Ovary (tissue), 9 donors: ENCODE results near the gene PTPRG. TPM values are rescaled to one million over a fixed set of nuclear protein-coding genes. Genes with fewer than 3 reads are reported as not detected.

ENCODE experiments used
- DNase-seq, 5 donors: peaks; one replicate each; pipeline ENCODE4 v3.0.0-alpha.2; 2019 to 2020
- H3K27ac ChIP-seq, 2 donors: fragments of 200-600 bp; one replicate each; pipeline versions ENCODE4 v1.5.1 to v1.8.0; 2019 to 2022
- H3K27me3 ChIP-seq: fragments of 200-600 bp; one replicate; pipeline ENCODE4 v1.8.0; 2022
- H3K36me3 ChIP-seq: fragments of 200-600 bp; sonication (generic); one replicate; pipeline ENCODE4 v1.5.1; 2019
- H3K4me1 ChIP-seq: one replicate; pipeline ENCODE4 v1.8.1; 2013; ENCODE audit warnings: mild to moderate bottlenecking, moderate library complexity; ENCODE audit not compliant: insufficient read depth
- H3K4me3 ChIP-seq: fragments of 200-600 bp; sonication (generic); one replicate; pipeline ENCODE4 v1.5.1; 2017
- H3K9me3 ChIP-seq, 2 donors: fragments of 200-600 bp in 1 of 2; sonication (generic) in 1 of 2; one replicate each; pipeline versions ENCODE4 v1.5.1 to v1.8.1; 2013 to 2019; ENCODE audit warnings: mild to moderate bottlenecking in 1 of 2, moderate library complexity in 1 of 2
- EP300 ChIP-seq: sonication (generic); formaldehyde crosslinking; IDR thresholded peaks from one replicate; pipeline ENCODE4 v1.6.1; 2017; ENCODE audit warnings: antibody characterized with exemption
- POLR2A ChIP-seq: fragments of 450-650 bp; IDR thresholded peaks from one replicate; pipeline ENCODE4 v1.6.1; 2017; ENCODE audit warnings: antibody characterized with exemption, mild to moderate bottlenecking, moderate library complexity
- WGBS, 3 donors: extraction: QIAGEN DNeasy Blood & Tissue Kit in 1 of 3; methylation state at CpG; one replicate each; pipeline versions ENCODE4 v1.1.5 to v1.1.7; 2013 to 2017; 5-methylcytosine and 5-hydroxymethylcytosine counted together
- intact Hi-C, 4 donors: fragments of 100-400 bp; cut with DNase I; formaldehyde crosslinking; loops; one replicate each; pipeline versions ENCODE4 v1.11.0 to v1.15.1; 2022 to 2023
- polyA plus RNA-seq, 2 donors: library from polyadenylated mRNA; stranded (reverse); fragments of 200-250 nt in 1 of 2; fragments of 350-450 nt in 1 of 2; fragmentation: Illumina TruSeq in 1 of 2; extraction: RNeasy Lipid Tissue Mini Kit (QIAGEN cat#74804) in 1 of 2; gene quantifications; one replicate each; pipeline ENCODE4 v1.2.3, GENCODE V29; 2013 to 2014
- total RNA-seq, 7 donors: library from RNA; depleted of rRNA in 2 of 7; stranded (reverse); fragments of >200 nt in 2 of 7; fragmentation: NEBNext Ultra II Directional in 3 of 7; extraction: Animal tissue kit (Norgen Biotek cat#: 25700) in 3 of 7; gene quantifications; one replicate each; pipeline versions ENCODE4 v1.1.0 to v1.2.4, GENCODE V29; 2016 to 2023
- TF ChIP-seq, protein P1 (sequence below), 3 donors: fragments of 450-650 bp in 2 of 3; fragments of 200-600 bp in 1 of 3; IDR thresholded peaks; one replicate each; pipeline versions ENCODE4 v1.5.1 to v1.8.0; 2016 to 2022; ENCODE audit warnings: antibody characterized with exemption in 3 of 3, mild to moderate bottlenecking in 1 of 3
- donor health status: DM: no; HTN: no; CAD: no; lungs with moderate emphysema.
- donor health status: DM: no; HTN: no; CAD: no.
- donor health status: Bipolar disorder and iron deficiency.
- donor health status: DM: yes; HTN: yes; CAD: no.
- donor health status: DM: no; HTN: no; CAD: no.
- donor health status: DM: yes; HTN: yes; CAD: no.

The PTPRG gene
- total and polyA plus RNA-seq, 9 donors, result 18.2 to 87.9 (median 47.7) TPM

- intact Hi-C loops, result no loop called here
- Histone ChIP-seq H3K36me3 (no peaks in the 10 kb centered on the region), H3K4me1 (peaks cover 9% of the 10 kb centered on the region), H3K4me3 (no peak overlapping the region), H3K9me3 (no peaks in the 10 kb centered on the region), H3K27ac (no peak overlapping the region), H3K27me3 (no peaks in the 10 kb centered on the region)
- no peak for DNase-seq
- no peak for TF ChIP-seq EP300
- TF ChIP-seq, protein P1, sequence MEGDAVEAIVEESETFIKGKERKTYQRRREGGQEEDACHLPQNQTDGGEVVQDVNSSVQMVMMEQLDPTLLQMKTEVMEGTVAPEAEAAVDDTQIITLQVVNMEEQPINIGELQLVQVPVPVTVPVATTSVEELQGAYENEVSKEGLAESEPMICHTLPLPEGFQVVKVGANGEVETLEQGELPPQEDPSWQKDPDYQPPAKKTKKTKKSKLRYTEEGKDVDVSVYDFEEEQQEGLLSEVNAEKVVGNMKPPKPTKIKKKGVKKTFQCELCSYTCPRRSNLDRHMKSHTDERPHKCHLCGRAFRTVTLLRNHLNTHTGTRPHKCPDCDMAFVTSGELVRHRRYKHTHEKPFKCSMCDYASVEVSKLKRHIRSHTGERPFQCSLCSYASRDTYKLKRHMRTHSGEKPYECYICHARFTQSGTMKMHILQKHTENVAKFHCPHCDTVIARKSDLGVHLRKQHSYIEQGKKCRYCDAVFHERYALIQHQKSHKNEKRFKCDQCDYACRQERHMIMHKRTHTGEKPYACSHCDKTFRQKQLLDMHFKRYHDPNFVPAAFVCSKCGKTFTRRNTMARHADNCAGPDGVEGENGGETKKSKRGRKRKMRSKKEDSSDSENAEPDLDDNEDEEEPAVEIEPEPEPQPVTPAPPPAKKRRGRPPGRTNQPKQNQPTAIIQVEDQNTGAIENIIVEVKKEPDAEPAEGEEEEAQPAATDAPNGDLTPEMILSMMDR (IDR thresholded peaks at IDR 0.05), result no peak
- TF ChIP-seq POLR2A, result no peak
- WGBS, 3 donors, result 82 to 90% (median 84%) methylated on average over 10 of the region's 10 CpGs
These were observed 121.5 kb downstream of the PTPRG start for GRCh38 chr3:61682671-61683548.

- no peak for DNase-seq
- no peaks in the 10 kb centered on the region for H3K9me3 ChIP-seq
- no peak overlapping the region for H3K4me3 ChIP-seq
- 79 to 91% (median 87%) methylated on average over 11 of the region's 11 CpGs for whole genome bisulfite sequencing, 3 donors
- no peak overlapping the region for H3K27ac ChIP-seq
- no peaks in the 10 kb centered on the region for H3K36me3 ChIP-seq
- intact Hi-C loops, result no loop called here
- TF ChIP-seq, protein P1 (IDR thresholded peaks at IDR 0.05), result no peak
- TF ChIP-seq EP300 (no peak), POLR2A (no peak)
- peaks cover 15% of the 10 kb centered on the region for H3K4me1 ChIP-seq
- no peaks in the 10 kb centered on the region for H3K27me3 ChIP-seq
These were observed 122.3 kb downstream of the PTPRG start for GRCh38 chr3:61683549-61684236.

GRCh38 chr3:61684386-61684785 lies 123.0 kb downstream of the PTPRG start:
- intact Hi-C loops, result no loop called here
- no peaks in the 10 kb centered on the region for H3K27me3 ChIP-seq
- H3K9me3 ChIP-seq, result no peaks in the 10 kb centered on the region
- no peak overlapping the region for H3K27ac ChIP-seq
- no peak overlapping the region for H3K4me3 ChIP-seq
- no peaks in the 10 kb centered on the region for H3K36me3 ChIP-seq
- H3K4me1 ChIP-seq, result peaks cover 18% of the 10 kb centered on the region
- 70 to 90% (median 83%) methylated on average over 3 of the region's 3 CpGs for WGBS, 3 donors
- DNase-seq, result no peak
- TF ChIP-seq POLR2A (no peak), EP300 (no peak)
- TF ChIP-seq, protein P1 (IDR thresholded peaks at IDR 0.05), result no peak

- peaks cover 18% of the 10 kb centered on the region for H3K4me1 ChIP-seq
- intact Hi-C loops, result no loop called here
These were observed 124.4 kb downstream of the PTPRG start for GRCh38 chr3:61685755-61686154.

More at GRCh38 chr3:61685755-61686154, 124.4 kb downstream of the PTPRG start:
- Histone ChIP-seq H3K9me3 (no peaks in the 10 kb centered on the region), H3K27ac (no peak overlapping the region), H3K4me3 (no peak overlapping the region), H3K27me3 (no peaks in the 10 kb centered on the region), H3K36me3 (no peaks in the 10 kb centered on the region)
- TF ChIP-seq EP300, result no peak
- TF ChIP-seq POLR2A, result no peak
- TF ChIP-seq, protein P1 (IDR thresholded peaks at IDR 0.05), result no peak
- 56 to 65% (median 61%) methylated on average over 9 of the region's 9 CpGs for WGBS, 3 donors
- DNase-seq, result no peak
